GM18517 (cell line): Measurements from ENCODE around the gene SORCS2.

ENCODE experiments used
- ATAC-seq: cut with Tn5 transposase; IDR thresholded peaks from one replicate; pipeline ENCODE4 v1.9.1; 2021; ENCODE audit warnings: mild to moderate bottlenecking, moderate library complexity; ENCODE audit not compliant: unreplicated experiment

SORCS2 gene

GRCh38 chr4:7515390-7515902 is 323.1 kb downstream of the SORCS2 start:
- ATAC-seq, result no peak

GRCh38 chr4:7516096-7516772 is 323.9 kb downstream of the SORCS2 start:
- ATAC-seq, result no peak

DNA sequence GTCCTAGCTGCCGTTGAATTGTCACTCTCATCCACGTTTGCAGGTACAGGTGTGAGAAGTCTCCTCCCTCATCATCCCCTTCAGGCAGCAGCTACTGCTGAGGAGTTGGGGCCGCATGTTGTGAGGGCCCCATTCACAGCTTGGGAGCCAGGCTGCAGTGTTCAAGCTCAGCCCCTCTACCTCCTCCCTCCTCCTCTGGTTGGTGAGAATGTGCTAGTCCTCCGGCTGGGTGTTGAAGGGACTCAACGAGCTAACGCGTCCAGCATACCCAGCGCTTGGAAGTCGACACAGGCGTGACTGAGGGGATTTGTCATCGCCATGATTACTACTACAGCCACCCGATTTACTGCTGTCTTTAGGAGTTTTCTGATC is 324.4 kb downstream of the SORCS2 start:
- no peak for ATAC-seq

DNA sequence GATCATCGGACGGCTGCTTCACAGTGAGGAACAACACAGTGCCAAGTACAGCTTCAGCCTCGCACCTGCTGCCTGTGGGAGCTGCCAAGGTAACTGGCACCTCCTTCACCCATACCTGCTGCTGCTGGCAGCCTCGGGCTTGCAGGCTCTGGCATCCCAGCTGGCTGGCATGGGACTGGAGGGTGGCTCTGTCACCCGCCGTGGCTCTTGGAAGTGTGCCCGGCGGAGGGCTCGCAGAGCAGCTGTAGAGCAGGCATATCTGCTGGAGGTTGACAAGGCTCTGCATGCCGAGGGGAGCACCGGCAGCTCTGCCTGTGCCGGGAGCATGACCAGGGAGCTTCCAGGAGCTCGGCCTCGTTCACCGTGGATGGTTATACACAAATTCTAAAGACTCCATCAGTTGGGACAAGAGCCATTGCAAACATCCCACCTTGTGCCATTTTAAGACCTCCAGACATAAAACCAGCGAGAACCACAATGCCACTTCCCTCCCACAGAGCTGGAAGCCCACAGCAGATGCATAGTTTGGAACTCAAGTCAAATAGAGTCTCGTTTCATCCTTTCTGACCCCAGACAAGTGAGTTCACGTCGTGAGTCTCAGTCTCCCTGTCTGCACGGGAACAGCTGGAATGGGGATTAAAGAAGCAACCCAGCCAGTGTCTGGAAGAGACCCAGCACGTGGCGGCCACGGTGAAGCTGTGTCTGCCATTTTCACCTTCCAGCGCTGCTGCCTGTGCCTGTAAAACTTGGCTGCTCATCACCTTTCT is 326.7 kb downstream of the SORCS2 start:
- ATAC-seq, result no peak

GRCh38 chr4:7519638-7520376 is 327.5 kb downstream of the SORCS2 start:
- ATAC-seq, result no peak

GRCh38 chr4:7521666-7522065 is 329.3 kb downstream of the SORCS2 start:
- no peak for ATAC-seq

GRCh38 chr4:7522452-7523220 is 330.3 kb downstream of the SORCS2 start:
- ATAC-seq, result no peak

DNA sequence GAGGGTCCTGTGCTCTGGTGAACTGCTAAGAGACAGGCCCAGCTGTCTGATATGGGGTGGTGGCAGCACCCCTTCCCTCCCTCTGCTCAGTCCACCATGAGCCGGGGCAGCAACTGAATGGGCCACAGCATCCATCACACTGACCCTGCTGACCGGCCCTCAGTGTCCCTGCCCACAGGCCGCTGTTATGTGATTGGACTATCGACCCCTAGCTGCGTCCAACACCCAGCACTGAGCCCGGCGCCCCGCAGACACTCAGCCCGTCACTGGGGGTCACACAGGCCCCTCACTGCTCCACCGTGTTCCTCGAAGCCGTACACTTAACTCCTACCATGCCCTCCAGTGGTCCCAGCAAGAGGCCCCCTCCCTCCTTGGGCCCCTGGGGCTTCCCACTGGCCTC is 331.2 kb downstream of the SORCS2 start:
- no peak for ATAC-seq

DNA sequence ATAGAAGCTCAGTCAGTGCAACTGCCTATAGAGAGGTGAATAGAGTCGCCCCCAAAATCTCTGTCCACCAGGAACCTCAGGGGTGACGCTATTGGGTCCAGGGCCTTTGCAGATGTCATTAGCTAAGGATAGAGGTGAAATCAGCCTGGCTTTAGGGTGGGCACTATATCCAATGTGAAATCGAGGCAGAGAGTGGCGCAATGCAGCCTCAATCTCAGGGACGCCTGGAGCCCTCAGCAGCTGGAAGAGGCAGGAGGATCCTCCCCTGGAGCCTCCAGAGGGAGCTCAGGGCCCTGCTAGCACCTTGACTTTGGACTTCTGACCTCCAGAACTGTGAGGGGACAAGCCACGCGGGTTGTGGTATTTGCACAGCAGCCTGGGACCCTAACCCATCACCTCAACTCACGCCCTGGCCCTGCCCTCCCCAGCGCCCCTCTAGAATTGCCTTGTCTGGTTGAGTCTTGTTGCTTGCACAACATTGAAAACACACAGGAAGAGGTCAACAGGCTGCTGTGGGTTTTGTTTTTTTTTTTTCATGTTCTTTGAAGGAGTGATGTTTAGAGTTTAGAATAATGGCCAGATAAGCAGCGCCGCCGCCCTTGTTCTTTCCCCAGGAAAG is 331.8 kb downstream of the SORCS2 start:
- ATAC-seq, result no peak

GRCh38 chr4:7524843-7525242 is 332.5 kb downstream of the SORCS2 start:
- no peak for ATAC-seq

DNA sequence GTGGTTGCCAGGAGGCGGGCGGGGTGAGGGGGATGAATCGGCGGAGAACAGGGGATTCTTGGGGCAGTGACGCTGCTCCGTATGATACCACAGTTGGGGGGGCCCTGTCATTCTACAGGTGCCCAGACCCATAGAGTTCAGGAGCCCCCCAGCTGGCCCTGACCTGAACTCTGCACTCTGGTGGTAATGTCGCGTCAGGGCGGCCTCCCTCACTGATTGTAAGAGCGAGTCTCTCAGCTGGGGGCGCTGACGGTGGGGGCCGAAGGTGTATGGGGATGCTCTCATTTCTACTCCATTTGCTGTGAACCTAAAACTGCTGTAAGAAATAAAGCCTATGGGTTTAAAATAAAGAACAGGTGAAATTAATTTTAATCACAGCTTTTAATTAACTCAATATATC is 334.2 kb downstream of the SORCS2 start:
- ATAC-seq, result no peak

- ATAC-seq, result no peak
These were observed 334.7 kb downstream of the SORCS2 start for GRCh38 chr4:7526929-7527535.

DNA sequence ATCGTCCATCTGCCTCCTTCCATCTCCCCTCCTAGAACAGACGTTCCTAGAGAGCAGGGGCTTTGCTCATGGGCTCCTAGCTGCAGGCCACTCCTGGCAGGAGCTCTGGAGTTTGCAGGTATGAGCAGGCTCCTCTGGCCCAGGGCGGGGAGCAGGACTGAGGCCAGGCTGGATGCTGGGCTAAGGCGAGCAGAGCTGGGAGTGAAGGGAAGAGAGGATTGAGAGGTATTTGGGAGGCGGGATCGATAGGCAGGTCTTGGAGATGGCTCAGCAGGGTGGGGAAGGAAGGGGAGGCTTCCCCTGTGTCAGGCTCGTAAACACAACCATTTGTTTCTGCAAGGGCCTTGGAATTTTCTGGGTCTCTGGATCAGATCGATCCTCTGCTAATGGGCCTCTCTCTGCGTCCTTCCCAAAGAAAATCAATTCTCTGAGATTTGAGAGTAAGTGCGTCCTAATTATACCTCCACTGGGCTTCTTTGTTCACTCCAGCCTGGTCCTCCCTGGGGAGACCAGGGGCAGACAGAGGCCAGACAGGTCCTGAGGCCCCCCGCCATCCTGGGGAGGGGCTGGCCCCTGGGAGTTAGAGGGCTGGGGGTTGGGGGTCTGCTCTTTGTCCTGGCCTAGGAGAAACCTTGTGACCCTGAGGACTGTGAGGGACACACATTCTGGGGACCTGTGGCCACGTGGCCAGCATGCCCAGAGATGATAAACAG is 337.2 kb downstream of the SORCS2 start:
- no peak for ATAC-seq

- no peak for ATAC-seq
These were observed 337.7 kb downstream of the SORCS2 start for GRCh38 chr4:7530082-7530481.

GRCh38 chr4:7530932-7531639 is 338.7 kb downstream of the SORCS2 start:
- no peak for ATAC-seq

- ATAC-seq, result no peak
These were observed 339.3 kb downstream of the SORCS2 start for GRCh38 chr4:7531640-7531994.

DNA sequence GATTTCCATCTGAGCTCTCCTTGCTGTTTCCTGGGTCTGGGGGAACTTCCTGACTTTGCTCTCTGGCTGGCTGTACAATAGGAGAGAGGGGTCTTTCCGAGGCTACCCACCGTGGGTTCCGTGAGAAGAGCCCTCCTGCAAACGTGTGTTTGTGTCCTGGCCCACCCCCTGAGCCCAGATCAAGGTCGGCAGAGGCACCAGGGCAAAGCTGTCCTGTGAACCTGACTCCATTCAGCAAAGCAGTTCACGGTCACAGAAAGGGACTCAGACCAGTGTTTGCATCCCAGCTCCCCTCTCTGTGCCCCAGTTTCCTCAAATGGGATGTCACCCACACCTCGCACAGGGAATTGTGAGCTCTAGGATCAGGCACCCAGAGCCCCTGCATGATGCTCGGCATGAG is 339.7 kb downstream of the SORCS2 start:
- no peak for ATAC-seq

DNA sequence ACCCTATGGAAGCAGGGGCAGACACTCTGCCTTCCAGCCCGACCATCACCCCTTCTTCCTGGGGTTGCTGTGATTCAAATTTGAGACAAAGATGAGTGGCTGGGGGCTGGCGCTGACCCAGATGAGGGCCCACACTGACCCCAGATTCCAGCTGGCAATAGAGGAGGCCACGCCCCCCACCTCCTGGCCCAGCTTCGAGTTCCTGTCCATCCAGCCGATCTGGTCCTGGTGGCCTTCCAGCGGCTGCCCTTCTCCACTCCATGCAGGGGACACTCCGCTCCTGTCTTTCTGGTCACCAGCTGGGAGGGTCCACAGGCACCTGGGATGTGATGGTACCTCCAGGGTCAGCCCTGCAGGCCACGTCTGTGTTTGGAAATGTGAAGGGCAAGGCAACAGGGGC is 340.9 kb downstream of the SORCS2 start:
- ATAC-seq, result no peak

GRCh38 chr4:7535094-7535493 is 342.8 kb downstream of the SORCS2 start:
- no peak for ATAC-seq
